ENCODE data around the gene NOTCH3.

Gene NOTCH3

DNA sequence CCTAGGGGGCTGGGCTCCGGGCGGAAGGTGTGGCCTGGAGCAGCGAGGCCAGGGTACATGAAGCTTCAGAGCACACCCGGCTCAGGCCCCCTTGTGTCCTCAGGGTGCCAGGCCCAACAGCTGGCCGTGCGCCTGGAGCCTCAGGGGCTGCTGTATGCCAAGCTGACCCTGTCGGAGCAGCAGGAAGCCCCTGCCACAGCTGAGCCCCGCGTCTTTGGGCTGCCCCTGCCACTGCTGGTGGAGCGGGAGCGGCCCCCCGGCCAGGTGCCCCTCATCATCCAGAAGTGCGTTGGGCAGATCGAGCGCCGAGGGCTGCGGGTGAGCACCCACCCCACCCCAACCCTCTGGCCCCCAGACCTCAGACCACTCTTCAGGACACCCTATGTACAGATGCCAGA is 90.4 kb downstream of the NOTCH3 start:
- no peak for DNase-seq (ENCODE audit: low read depth)
- TF ChIP-seq, protein P1, sequence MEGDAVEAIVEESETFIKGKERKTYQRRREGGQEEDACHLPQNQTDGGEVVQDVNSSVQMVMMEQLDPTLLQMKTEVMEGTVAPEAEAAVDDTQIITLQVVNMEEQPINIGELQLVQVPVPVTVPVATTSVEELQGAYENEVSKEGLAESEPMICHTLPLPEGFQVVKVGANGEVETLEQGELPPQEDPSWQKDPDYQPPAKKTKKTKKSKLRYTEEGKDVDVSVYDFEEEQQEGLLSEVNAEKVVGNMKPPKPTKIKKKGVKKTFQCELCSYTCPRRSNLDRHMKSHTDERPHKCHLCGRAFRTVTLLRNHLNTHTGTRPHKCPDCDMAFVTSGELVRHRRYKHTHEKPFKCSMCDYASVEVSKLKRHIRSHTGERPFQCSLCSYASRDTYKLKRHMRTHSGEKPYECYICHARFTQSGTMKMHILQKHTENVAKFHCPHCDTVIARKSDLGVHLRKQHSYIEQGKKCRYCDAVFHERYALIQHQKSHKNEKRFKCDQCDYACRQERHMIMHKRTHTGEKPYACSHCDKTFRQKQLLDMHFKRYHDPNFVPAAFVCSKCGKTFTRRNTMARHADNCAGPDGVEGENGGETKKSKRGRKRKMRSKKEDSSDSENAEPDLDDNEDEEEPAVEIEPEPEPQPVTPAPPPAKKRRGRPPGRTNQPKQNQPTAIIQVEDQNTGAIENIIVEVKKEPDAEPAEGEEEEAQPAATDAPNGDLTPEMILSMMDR (IDR thresholded peaks at IDR 0.05; ENCODE audit: low read depth, low read length, missing control alignments), result no peak
- H3K4me3 ChIP-seq (ENCODE audit: low read depth, low read length), result no peak overlapping the region

DNA sequence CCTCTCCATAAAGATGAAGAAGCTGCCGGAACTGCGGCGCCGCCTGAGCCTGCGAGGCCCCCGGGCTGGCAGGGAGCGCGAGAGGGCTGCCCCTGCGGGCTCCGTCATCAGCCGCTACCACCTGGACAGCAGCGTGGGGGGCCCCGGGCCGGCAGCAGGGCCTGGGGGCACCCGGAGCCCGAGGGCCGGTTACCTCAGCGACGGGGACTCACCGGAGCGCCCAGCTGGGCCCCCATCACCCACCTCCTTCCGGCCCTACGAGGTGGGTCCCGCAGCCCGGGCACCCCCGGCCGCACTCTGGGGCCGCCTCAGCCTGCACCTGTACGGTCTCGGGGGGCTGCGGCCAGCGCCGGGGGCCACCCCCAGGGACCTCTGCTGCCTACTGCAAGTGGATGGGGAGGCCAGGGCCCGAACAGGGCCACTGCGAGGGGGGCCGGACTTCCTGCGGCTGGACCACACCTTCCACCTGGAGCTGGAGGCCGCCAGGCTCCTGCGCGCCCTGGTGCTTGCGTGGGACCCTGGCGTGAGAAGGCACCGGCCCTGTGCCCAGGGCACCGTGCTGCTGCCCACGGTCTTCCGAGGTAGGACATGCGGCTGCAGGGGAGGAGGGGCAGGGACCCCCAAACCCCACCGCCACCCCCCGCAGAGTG is 90.9 kb downstream of the NOTCH3 start:
- TF ChIP-seq, protein P1 (IDR thresholded peaks at IDR 0.05; ENCODE audit: low read depth, low read length, missing control alignments), result no peak
- no peak for DNase-seq (ENCODE audit: low read depth)
- no peak overlapping the region for H3K4me3 ChIP-seq (ENCODE audit: low read depth, low read length)
